GM12878 (cell line): ENCODE data around the gene STXBP5. TPM values are rescaled to one million over a fixed set of nuclear protein-coding genes. Genes with fewer than 3 reads are reported as not detected.

Source experiments
- ATAC-seq: fragments of 200-7000 bp; cut with Tn5 transposase; 3 replicates; pipeline ENCODE4 v1.9.1; 2020; ENCODE audit warnings: mild to moderate bottlenecking, moderate library complexity
- BruUV-seq: library from RNA; stranded (reverse); fragments of 400-500 nt; replicated peaks from 2 replicates; lab custom pipeline; 2021; lab: Mats Ljungman, UMichigan
- CTCF ChIA-PET: fragments of 300-600 bp; sonication (Branson Sonifier 250); formaldehyde crosslinking; extraction: SDS; loops from one replicate; lab custom pipeline; 2021; ENCODE audit warnings: inconsistent platforms; lab: Yijun Ruan, JAX
- POLR2A ChIA-PET: fragments of 350-600 bp; formaldehyde crosslinking; extraction: SDS; loops from one replicate; lab custom pipeline; 2021; ENCODE audit warnings: inconsistent platforms; lab: Charles Lee
- RAD21 ChIA-PET: fragments of 300-600 bp; sonication (Branson Sonifier 250); formaldehyde crosslinking; loops from one replicate; lab custom pipeline; 2023; ENCODE audit warnings: antibody characterized with exemption; ENCODE audit not compliant: unreplicated experiment; lab: Charles Lee
- SMC1A ChIA-PET: fragments of 300-600 bp; sonication (Branson Sonifier 250); formaldehyde crosslinking; loops from one replicate; lab custom pipeline; 2023; ENCODE audit not compliant: unreplicated experiment, uncharacterized antibody; lab: Charles Lee
- DNase-seq: peaks from one replicate; pipeline ENCODE4 v3.0.0-alpha.2; 2011; ENCODE audit warnings: low read depth, low spot score
- FAIRE-seq: peaks from 3 replicates; lab custom pipeline; 2011; peaks lifted over from hg19 to GRCh38; lab: Jason Lieb, UNC
- H2AFZ ChIP-seq: 2 replicates; pipeline ENCODE4 v1.6.0; 2011; ENCODE audit warnings: low read depth, low read length, control low read depth; ENCODE audit not compliant: control insufficient read depth
- H3K27ac ChIP-seq: 2 replicates; pipeline ENCODE4 v1.5.1; 2011; ENCODE audit warnings: control low read depth; ENCODE audit not compliant: control insufficient read depth, insufficient read depth
- H3K27me3 ChIP-seq, 2 experiments: replicated peaks in 1 of 2; 2 replicates each; pipeline versions ENCODE4 v1.6.0 to v1.6.1; 2011; ENCODE audit warnings: low read length in 1 of 2; ENCODE audit not compliant: control insufficient read depth in 2 of 2, insufficient read depth in 2 of 2
- H3K36me3 ChIP-seq, 2 experiments: 2 replicates each; pipeline ENCODE4 v1.5.1; 2011; ENCODE audit warnings: low read length in 1 of 2; ENCODE audit not compliant: control insufficient read depth in 2 of 2, insufficient read depth in 2 of 2
- H3K4me1 ChIP-seq: 2 replicates; pipeline ENCODE4 v1.6.1; 2011; ENCODE audit warnings: mild to moderate bottlenecking, low read length, moderate library complexity, mixed read lengths; ENCODE audit not compliant: control insufficient read depth, insufficient read depth
- H3K4me2 ChIP-seq: 2 replicates; pipeline ENCODE4 v1.6.0; 2011; ENCODE audit warnings: control low read depth; ENCODE audit not compliant: control insufficient read depth, insufficient read depth
- H3K4me3 ChIP-seq: fragments of 200-600 bp; sonication (generic); 2 replicates; pipeline ENCODE4 v1.5.1; 2016
- H3K79me2 ChIP-seq: 2 replicates; pipeline ENCODE4 v1.6.0; 2011; ENCODE audit warnings: low read length; ENCODE audit not compliant: control insufficient read depth, insufficient read depth
- H3K9ac ChIP-seq: 2 replicates; pipeline ENCODE4 v1.8.0; 2011; ENCODE audit warnings: low read length, control low read depth, mixed read lengths; ENCODE audit not compliant: control insufficient read depth, insufficient read depth
- H3K9me3 ChIP-seq: replicated peaks from 3 replicates; pipeline ENCODE4 v1.5.1; 2011; ENCODE audit warnings: mild to moderate bottlenecking, low read length; ENCODE audit not compliant: control insufficient read depth, insufficient read depth
- H4K20me1 ChIP-seq: 2 replicates; pipeline ENCODE4 v1.6.0; 2011; ENCODE audit not compliant: control insufficient read depth, insufficient read depth
- FOXK2 ChIP-seq: fragments of 450-650 bp; IDR thresholded peaks from 2 replicates; pipeline ENCODE4 v1.6.1; 2017; ENCODE audit warnings: mild to moderate bottlenecking, moderate library complexity
- NFYA ChIP-seq: IDR thresholded peaks from 2 replicates; pipeline ENCODE4 v1.6.1; 2011; ENCODE audit warnings: low read depth, mild to moderate bottlenecking, low read length, improper control_type of control experiment, borderline replicate concordance
- SREBF1 ChIP-seq: IDR thresholded peaks from 2 replicates; pipeline ENCODE4 v1.6.1; 2012; ENCODE audit warnings: mild to moderate bottlenecking, low read length
- SRF ChIP-seq, 2 experiments: IDR thresholded peaks; 2 replicates each; pipeline ENCODE4 v1.6.1; 2011; ENCODE audit warnings: low read depth in 2 of 2, low read length in 2 of 2, mild to moderate bottlenecking in 1 of 2, moderate library complexity in 1 of 2
- ZSCAN29 ChIP-seq: fragments of 450-650 bp; IDR thresholded peaks from 2 replicates; pipeline ENCODE4 v1.6.1; 2017; ENCODE audit warnings: mild to moderate bottlenecking, moderate library complexity
- WGBS: methylation state at CpG from one replicate; pipeline ENCODE4 v1.1.6; 2016; ENCODE audit warnings: low lambda C conversion rate; ENCODE audit not compliant: insufficient replicate concordance, insufficient coverage; ENCODE audit errors: missing lambda C conversion rate; 5-methylcytosine and 5-hydroxymethylcytosine counted together
- in situ Hi-C: fragments of 300-500 bp; cut with MboI; formaldehyde crosslinking; loops from 9 replicates; pipeline ENCODE4 v1.14.3; 2018; ENCODE audit warnings: mixed read lengths
- intact Hi-C: fragments of 100-400 bp; cut with micrococcal nuclease; formaldehyde crosslinking; loops from one replicate; pipeline ENCODE4 v1.14.2; 2022; ENCODE audit not compliant: unreplicated experiment
- polyA plus RNA-seq, 11 experiments: library from polyadenylated mRNA; depleted of rRNA in 4 of 11; unstranded in 6 of 11; stranded (reverse) in 5 of 11; fragments of >200 nt; fragmentation: Nextera tagmentation in 4 of 11; fragmentation: Illumina TruSeq in 1 of 11; extraction: Ambion mirVana in 4 of 11; extraction: Trizol in 1 of 11; gene quantifications; 1 replicate in 1 of 11; 2 replicates in 10 of 11; pipeline versions ENCODE4 v1.2.1 to v1.2.3, GENCODE V29; 2011 to 2016; ENCODE audit warnings: inconsistent platforms in 2 of 11, missing spikeins in 2 of 11, low read depth in 1 of 11
- total RNA-seq, 4 experiments: library from RNA; depleted of rRNA in 3 of 4; stranded (reverse); fragments of >200 nt in 3 of 4; fragmentation: Illumina TruSeq in 1 of 4; extraction: Trizol in 1 of 4; gene quantifications; 2 replicates each; pipeline versions ENCODE4 v1.2.1 to v1.2.3, GENCODE V29; 2013 to 2021
- TF ChIP-seq, protein P1 (sequence below): fragments of 150-350 bp; IDR thresholded peaks from 2 replicates; pipeline ENCODE4 v1.6.1; 2016; ENCODE audit warnings: low read depth, low read length

STXBP5 gene
- total and polyA plus RNA-seq, 10 of the 15 experiments (the other 5 are each of a cell fraction or from before 2014, with no cell fraction given) = 1.4 to 13.2 (median 8.4) TPM

DNA sequence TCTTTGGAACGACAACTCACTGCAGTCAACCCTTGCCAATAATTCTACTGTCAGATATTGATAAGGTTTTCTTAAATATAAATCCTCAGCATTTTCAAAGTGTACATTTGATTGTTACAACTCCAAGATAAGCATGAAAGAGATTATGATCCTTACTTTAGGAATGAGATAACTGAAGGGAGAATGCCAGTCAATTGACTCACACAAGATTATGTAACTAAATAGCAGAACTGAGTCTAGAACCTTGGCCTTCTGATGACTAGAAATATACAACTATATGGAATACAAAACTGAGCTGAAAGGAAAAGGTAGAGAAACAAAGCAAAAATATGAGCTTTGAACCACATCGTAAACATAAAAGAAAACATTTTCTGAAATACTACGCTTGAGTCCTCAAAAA, 26.9 kb upstream of the STXBP5 start:
- ATAC-seq = no peak
- intact Hi-C loops = no loop called here
- ChIA-PET CTCF (interaction anchor here (0.7 kb wide), 1 partner anchor 87 kb away, joined by 4 read pairs; no protein-coding TSS in a partner anchor), POLR2A (no interaction called here), SMC1A (interaction anchor here (1.1 kb wide), 1 partner anchor 12 kb away, joined by 3 read pairs; no protein-coding TSS in a partner anchor), RAD21 (no interaction called here)
- Histone ChIP-seq H3K79me2 (no peaks in the 10 kb centered on the region), H3K9ac (no peak overlapping the region), H3K4me3 (no peak overlapping the region), H3K4me2 (no peak overlapping the region), H4K20me1 (no peaks in the 10 kb centered on the region), H3K27ac (no peak overlapping the region), H3K27me3 (no peaks in the 10 kb centered on the region), H3K4me1 (no peaks in the 10 kb centered on the region), H3K9me3 (no peaks in the 10 kb centered on the region), H2AFZ (no peak overlapping the region), H3K36me3 (no peaks in the 10 kb centered on the region)
- 61% methylated on average over 3 of the region's 3 CpGs for WGBS
- BruUV-seq = no TSS peak
- DNase-seq = no peak
- no peak for TF ChIP-seq SREBF1
- no peak for TF ChIP-seq ZSCAN29
- no peak for TF ChIP-seq FOXK2
- TF ChIP-seq, protein P1, sequence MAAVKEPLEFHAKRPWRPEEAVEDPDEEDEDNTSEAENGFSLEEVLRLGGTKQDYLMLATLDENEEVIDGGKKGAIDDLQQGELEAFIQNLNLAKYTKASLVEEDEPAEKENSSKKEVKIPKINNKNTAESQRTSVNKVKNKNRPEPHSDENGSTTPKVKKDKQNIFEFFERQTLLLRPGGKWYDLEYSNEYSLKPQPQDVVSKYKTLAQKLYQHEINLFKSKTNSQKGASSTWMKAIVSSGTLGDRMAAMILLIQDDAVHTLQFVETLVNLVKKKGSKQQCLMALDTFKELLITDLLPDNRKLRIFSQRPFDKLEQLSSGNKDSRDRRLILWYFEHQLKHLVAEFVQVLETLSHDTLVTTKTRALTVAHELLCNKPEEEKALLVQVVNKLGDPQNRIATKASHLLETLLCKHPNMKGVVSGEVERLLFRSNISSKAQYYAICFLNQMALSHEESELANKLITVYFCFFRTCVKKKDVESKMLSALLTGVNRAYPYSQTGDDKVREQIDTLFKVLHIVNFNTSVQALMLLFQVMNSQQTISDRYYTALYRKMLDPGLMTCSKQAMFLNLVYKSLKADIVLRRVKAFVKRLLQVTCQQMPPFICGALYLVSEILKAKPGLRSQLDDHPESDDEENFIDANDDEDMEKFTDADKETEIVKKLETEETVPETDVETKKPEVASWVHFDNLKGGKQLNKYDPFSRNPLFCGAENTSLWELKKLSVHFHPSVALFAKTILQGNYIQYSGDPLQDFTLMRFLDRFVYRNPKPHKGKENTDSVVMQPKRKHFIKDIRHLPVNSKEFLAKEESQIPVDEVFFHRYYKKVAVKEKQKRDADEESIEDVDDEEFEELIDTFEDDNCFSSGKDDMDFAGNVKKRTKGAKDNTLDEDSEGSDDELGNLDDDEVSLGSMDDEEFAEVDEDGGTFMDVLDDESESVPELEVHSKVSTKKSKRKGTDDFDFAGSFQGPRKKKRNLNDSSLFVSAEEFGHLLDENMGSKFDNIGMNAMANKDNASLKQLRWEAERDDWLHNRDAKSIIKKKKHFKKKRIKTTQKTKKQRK = no peak
- no peak for TF ChIP-seq NFYA
- TF ChIP-seq SRF (IDR thresholded peaks at IDR 0.05; ENCODE audit: low read depth in 2 of 2, low read length in 2 of 2) = no peak
- FAIRE-seq = no peak
- in situ Hi-C loops = no loop called here
